Measurements from ENCODE around the gene TLK1.
A peak's percentile ranks its signal among the peaks of the same experiment; 100 is the strongest.

TLK1 gene

GRCh38 chr2:171160119-171160955, at the start of gene TLK1:
Gene TLK1 (minus strand): TSS chr2:171160893. CDS start chr2:171160428, 465 bp downstream.
- peak; percentile 62 to 84 for DNase-seq

- no peak for DNase-seq
Observed at GRCh38 chr2:171210216-171210863, 49.6 kb upstream of the TLK1 start.

GRCh38 chr2:171208657-171209056, 48.0 kb upstream of the TLK1 start:
- no peak for DNase-seq

GRCh38 chr2:171206422-171207115, 45.9 kb upstream of the TLK1 start:
- no peak for DNase-seq

GRCh38 chr2:171205551-171205950, 44.9 kb upstream of the TLK1 start:
- DNase-seq = no peak

- no peak for DNase-seq
Observed at GRCh38 chr2:171201767-171202166, 41.1 kb upstream of the TLK1 start.

- no peak for DNase-seq
Observed at GRCh38 chr2:171201271-171201670, 40.6 kb upstream of the TLK1 start.

- no peak for DNase-seq
Observed at GRCh38 chr2:171200469-171200868, 39.8 kb upstream of the TLK1 start.

- DNase-seq = no peak
Observed at GRCh38 chr2:171191021-171191420, 30.3 kb upstream of the TLK1 start.

- DNase-seq = no peak
Observed at GRCh38 chr2:171187819-171188218, 27.1 kb upstream of the TLK1 start.

GRCh38 chr2:171187177-171187576, 26.5 kb upstream of the TLK1 start:
- no peak for DNase-seq

- DNase-seq = no peak
Observed at GRCh38 chr2:171185941-171186340, 25.2 kb upstream of the TLK1 start.

GRCh38 chr2:171185165-171185818, 24.6 kb upstream of the TLK1 start:
- DNase-seq = no peak

- DNase-seq = no peak
Observed at GRCh38 chr2:171181064-171182049, 20.7 kb upstream of the TLK1 start.

GRCh38 chr2:171180229-171180930, 19.7 kb upstream of the TLK1 start:
- no peak for DNase-seq

GRCh38 chr2:171178993-171179392, 18.3 kb upstream of the TLK1 start:
- DNase-seq = no peak

GRCh38 chr2:171176516-171176915, 15.8 kb upstream of the TLK1 start:
- DNase-seq = no peak

- DNase-seq = no peak
Observed at GRCh38 chr2:171174075-171174474, 13.4 kb upstream of the TLK1 start.

GRCh38 chr2:171173087-171173486, 12.4 kb upstream of the TLK1 start:
- DNase-seq = no peak

GRCh38 chr2:171171808-171172207, 11.1 kb upstream of the TLK1 start:
- no peak for DNase-seq

GRCh38 chr2:171169839-171170238, 9.1 kb upstream of the TLK1 start:
- DNase-seq = no peak
